ENCODE results near the gene SPRN.

The SPRN gene

GRCh38 chr10:133456041-133456951 lies 31.9 kb upstream of the SPRN start:
- DNase-seq (ENCODE audit: low read depth) = no peak
- TF ChIP-seq CTCF (IDR thresholded peaks at IDR 0.05; ENCODE audit: low read depth, low read length, missing control alignments) = no peak
- in situ Hi-C loops (cut with HindIII; ENCODE audit: low sequenced_read_pairs) = no loop called here

GRCh38 chr10:133455611-133456031 lies 31.2 kb upstream of the SPRN start:
- H3K4me3 ChIP-seq (ENCODE audit: low read depth, low read length) = no peak overlapping the region
- TF ChIP-seq CTCF (IDR thresholded peaks at IDR 0.05; ENCODE audit: low read depth, low read length, missing control alignments) = no peak
- DNase-seq (ENCODE audit: low read depth) = no peak
- in situ Hi-C loops (cut with HindIII; ENCODE audit: low sequenced_read_pairs) = no loop called here

More at GRCh38 chr10:133456041-133456951, 31.9 kb upstream of the SPRN start:
- no peak overlapping the region for H3K4me3 ChIP-seq (ENCODE audit: low read depth, low read length)

GRCh38 chr10:133455196-133455595 lies 30.8 kb upstream of the SPRN start:
- no peak overlapping the region for H3K4me3 ChIP-seq (ENCODE audit: low read depth, low read length)
- no peak for DNase-seq (ENCODE audit: low read depth)
- no peak for TF ChIP-seq CTCF (IDR thresholded peaks at IDR 0.05; ENCODE audit: low read depth, low read length, missing control alignments)
- in situ Hi-C loops (cut with HindIII; ENCODE audit: low sequenced_read_pairs) = no loop called here

GRCh38 chr10:133454204-133454893 lies 29.9 kb upstream of the SPRN start:
- H3K4me3 ChIP-seq (ENCODE audit: low read depth, low read length) = no peak overlapping the region
- in situ Hi-C loops (cut with HindIII; ENCODE audit: low sequenced_read_pairs) = no loop called here
- no peak for TF ChIP-seq CTCF (IDR thresholded peaks at IDR 0.05; ENCODE audit: low read depth, low read length, missing control alignments)
- no peak for DNase-seq (ENCODE audit: low read depth)

GRCh38 chr10:133453516-133454203 lies 29.2 kb upstream of the SPRN start, which contains the start of gene SCART1:
Gene SCART1, plus strand, starts transcription at chr10:133453945. Its CDS starts 53 bp downstream, at chr10:133453998.
- H3K4me3 ChIP-seq (ENCODE audit: low read depth, low read length) = no peak within 1 kb of the TSS
- DNase-seq (ENCODE audit: low read depth) = no peak
- no peak for TF ChIP-seq CTCF (IDR thresholded peaks at IDR 0.05; ENCODE audit: low read depth, low read length, missing control alignments)
- in situ Hi-C loops (cut with HindIII; ENCODE audit: low sequenced_read_pairs) = no loop called here

GRCh38 chr10:133452453-133452852 lies 28.0 kb upstream of the SPRN start:
- in situ Hi-C loops (cut with HindIII; ENCODE audit: low sequenced_read_pairs) = no loop called here
- no peak overlapping the region for H3K4me3 ChIP-seq (ENCODE audit: low read depth, low read length)
- DNase-seq (ENCODE audit: low read depth) = no peak
- no peak for TF ChIP-seq CTCF (IDR thresholded peaks at IDR 0.05; ENCODE audit: low read depth, low read length, missing control alignments)

Data from astrocyte of the cerebellum (primary cell).